ENCODE data around the gene LHFPL3. TPM values are rescaled to one million over a fixed set of nuclear protein-coding genes. Genes with fewer than 3 reads are reported as not detected.

The LHFPL3 gene
- total and polyA plus RNA-seq, 2 of the 13 experiments (the other 11 are each of a cell fraction or from before 2014, with no cell fraction given) = not detected

GRCh38 chr7:104923010-104923421 is 594.6 kb downstream of the LHFPL3 start (continued):
- TF ChIP-seq, protein P1, sequence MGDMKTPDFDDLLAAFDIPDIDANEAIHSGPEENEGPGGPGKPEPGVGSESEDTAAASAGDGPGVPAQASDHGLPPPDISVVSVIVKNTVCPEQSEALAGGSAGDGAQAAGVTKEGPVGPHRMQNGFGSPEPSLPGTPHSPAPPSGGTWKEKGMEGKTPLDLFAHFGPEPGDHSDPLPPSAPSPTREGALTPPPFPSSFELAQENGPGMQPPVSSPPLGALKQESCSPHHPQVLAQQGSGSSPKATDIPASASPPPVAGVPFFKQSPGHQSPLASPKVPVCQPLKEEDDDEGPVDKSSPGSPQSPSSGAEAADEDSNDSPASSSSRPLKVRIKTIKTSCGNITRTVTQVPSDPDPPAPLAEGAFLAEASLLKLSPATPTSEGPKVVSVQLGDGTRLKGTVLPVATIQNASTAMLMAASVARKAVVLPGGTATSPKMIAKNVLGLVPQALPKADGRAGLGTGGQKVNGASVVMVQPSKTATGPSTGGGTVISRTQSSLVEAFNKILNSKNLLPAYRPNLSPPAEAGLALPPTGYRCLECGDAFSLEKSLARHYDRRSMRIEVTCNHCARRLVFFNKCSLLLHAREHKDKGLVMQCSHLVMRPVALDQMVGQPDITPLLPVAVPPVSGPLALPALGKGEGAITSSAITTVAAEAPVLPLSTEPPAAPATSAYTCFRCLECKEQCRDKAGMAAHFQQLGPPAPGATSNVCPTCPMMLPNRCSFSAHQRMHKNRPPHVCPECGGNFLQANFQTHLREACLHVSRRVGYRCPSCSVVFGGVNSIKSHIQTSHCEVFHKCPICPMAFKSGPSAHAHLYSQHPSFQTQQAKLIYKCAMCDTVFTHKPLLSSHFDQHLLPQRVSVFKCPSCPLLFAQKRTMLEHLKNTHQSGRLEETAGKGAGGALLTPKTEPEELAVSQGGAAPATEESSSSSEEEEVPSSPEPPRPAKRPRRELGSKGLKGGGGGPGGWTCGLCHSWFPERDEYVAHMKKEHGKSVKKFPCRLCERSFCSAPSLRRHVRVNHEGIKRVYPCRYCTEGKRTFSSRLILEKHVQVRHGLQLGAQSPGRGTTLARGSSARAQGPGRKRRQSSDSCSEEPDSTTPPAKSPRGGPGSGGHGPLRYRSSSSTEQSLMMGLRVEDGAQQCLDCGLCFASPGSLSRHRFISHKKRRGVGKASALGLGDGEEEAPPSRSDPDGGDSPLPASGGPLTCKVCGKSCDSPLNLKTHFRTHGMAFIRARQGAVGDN (CRISPR knock-in tag; IDR thresholded peaks at IDR 0.05) = no peak
- TF ChIP-seq PAX8 (CRISPR knock-in tag; IDR thresholded peaks at IDR 0.05; ENCODE audit: borderline replicate concordance) = no peak
- 0 out of 2 replicates have a peak, but pooled peaks have one; percentile 30 for TF ChIP-seq ZNF317 (CRISPR knock-in tag; IDR thresholded peaks at IDR 0.05)
- TF ChIP-seq GRHL1 (CRISPR knock-in tag; conservative IDR thresholded peaks at IDR 0.05) = no peak
- no peak for TF ChIP-seq HIVEP1 (CRISPR knock-in tag; IDR thresholded peaks at IDR 0.05)
- TF ChIP-seq ZFP82 (CRISPR knock-in tag; IDR thresholded peaks at IDR 0.05; ENCODE audit: borderline replicate concordance) = no peak
- no peak for TF ChIP-seq CC2D1A (CRISPR knock-in tag; IDR thresholded peaks at IDR 0.05)
- no peak for TF ChIP-seq JARID2 (CRISPR knock-in tag; IDR thresholded peaks at IDR 0.05; ENCODE audit: insufficient replicate concordance)
- 0 out of 2 replicates have a peak, but pooled peaks have one; percentile 40 for TF ChIP-seq PRDM10 (CRISPR knock-in tag; IDR thresholded peaks at IDR 0.05; ENCODE audit: low read depth)
- no peak for TF ChIP-seq KAT2B (IDR thresholded peaks at IDR 0.05; ENCODE audit: borderline replicate concordance, low read depth, low read length)
- no peak for TF ChIP-seq SKI (IDR thresholded peaks at IDR 0.05; ENCODE audit: partially characterized antibody)
- TF ChIP-seq HDAC6 (IDR thresholded peaks at IDR 0.05; ENCODE audit: low read depth, low read length) = no peak
- TF ChIP-seq IRX3 (CRISPR knock-in tag; IDR thresholded peaks at IDR 0.05; ENCODE audit: borderline replicate concordance, low read depth) = no peak
- no peak for TF ChIP-seq LCORL (IDR thresholded peaks at IDR 0.05)
- no peak for TF ChIP-seq LCORL (CRISPR knock-in tag; IDR thresholded peaks at IDR 0.05)
- TF ChIP-seq, protein P2, sequence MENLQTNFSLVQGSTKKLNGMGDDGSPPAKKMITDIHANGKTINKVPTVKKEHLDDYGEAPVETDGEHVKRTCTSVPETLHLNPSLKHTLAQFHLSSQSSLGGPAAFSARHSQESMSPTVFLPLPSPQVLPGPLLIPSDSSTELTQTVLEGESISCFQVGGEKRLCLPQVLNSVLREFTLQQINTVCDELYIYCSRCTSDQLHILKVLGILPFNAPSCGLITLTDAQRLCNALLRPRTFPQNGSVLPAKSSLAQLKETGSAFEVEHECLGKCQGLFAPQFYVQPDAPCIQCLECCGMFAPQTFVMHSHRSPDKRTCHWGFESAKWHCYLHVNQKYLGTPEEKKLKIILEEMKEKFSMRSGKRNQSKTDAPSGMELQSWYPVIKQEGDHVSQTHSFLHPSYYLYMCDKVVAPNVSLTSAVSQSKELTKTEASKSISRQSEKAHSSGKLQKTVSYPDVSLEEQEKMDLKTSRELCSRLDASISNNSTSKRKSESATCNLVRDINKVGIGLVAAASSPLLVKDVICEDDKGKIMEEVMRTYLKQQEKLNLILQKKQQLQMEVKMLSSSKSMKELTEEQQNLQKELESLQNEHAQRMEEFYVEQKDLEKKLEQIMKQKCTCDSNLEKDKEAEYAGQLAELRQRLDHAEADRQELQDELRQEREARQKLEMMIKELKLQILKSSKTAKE (CRISPR knock-in tag; IDR thresholded peaks at IDR 0.05; ENCODE audit: borderline replicate concordance) = no peak
- no peak for TF ChIP-seq NCOA2 (CRISPR knock-in tag; IDR thresholded peaks at IDR 0.05)
- no peak for TF ChIP-seq JDP2 (CRISPR knock-in tag; IDR thresholded peaks at IDR 0.05; ENCODE audit: borderline replicate concordance)
- no peak for TF ChIP-seq GFI1 (CRISPR knock-in tag; IDR thresholded peaks at IDR 0.05; ENCODE audit: borderline replicate concordance)
